ENCODE data around the gene BARX1. TPM values are rescaled to one million over a fixed set of nuclear protein-coding genes. Genes with fewer than 3 reads are reported as not detected.

BARX1 gene
- total RNA-seq, 1 donor from 2014 or later, result not detected

- Mint-ChIP-seq H3K36me3 (ENCODE audit: low read depth) (no peaks in the 10 kb centered on the region), H3K4me3 (no peak overlapping the region), H3K9me3 (no peaks in the 10 kb centered on the region), H3K27me3 (peaks cover 17% of the 10 kb centered on the region), H3K4me1 (peaks cover 8% of the 10 kb centered on the region), H3K27ac (no peak overlapping the region)
- ChIA-PET POLR2A (no interaction called here), CTCF (no interaction called here)
- intact Hi-C loops (cut with micrococcal nuclease), result no loop called here
- TF ChIP-seq, protein P1, sequence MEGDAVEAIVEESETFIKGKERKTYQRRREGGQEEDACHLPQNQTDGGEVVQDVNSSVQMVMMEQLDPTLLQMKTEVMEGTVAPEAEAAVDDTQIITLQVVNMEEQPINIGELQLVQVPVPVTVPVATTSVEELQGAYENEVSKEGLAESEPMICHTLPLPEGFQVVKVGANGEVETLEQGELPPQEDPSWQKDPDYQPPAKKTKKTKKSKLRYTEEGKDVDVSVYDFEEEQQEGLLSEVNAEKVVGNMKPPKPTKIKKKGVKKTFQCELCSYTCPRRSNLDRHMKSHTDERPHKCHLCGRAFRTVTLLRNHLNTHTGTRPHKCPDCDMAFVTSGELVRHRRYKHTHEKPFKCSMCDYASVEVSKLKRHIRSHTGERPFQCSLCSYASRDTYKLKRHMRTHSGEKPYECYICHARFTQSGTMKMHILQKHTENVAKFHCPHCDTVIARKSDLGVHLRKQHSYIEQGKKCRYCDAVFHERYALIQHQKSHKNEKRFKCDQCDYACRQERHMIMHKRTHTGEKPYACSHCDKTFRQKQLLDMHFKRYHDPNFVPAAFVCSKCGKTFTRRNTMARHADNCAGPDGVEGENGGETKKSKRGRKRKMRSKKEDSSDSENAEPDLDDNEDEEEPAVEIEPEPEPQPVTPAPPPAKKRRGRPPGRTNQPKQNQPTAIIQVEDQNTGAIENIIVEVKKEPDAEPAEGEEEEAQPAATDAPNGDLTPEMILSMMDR (IDR thresholded peaks at IDR 0.05), result no peak
- ATAC-seq (ENCODE audit: low read depth) (no peak), DNase-seq (no peak)
Measured at GRCh38 chr9:93910196-93910595, 45.0 kb downstream of the BARX1 start.

DNA sequence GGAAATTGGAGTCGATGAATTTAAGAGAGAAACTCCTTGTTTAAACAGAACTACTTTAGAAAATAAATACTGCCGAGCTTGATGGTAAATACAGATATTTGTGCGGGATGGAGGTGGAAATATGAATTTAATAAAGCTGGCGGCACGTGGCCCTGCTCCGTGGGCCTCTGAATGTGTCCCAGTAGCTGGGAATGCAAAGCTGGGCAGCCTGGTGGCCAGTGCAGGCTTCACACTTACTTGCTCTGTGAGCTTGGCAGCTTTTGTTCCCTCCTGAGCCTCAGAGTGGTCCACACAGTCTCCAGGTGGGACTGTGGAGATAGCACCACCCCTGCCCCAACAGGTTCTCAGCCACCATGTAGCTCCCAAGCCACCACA, 45.9 kb downstream of the BARX1 start:
- ChIA-PET POLR2A (no interaction called here), CTCF (no interaction called here)
- Mint-ChIP-seq H3K4me3 (no peak overlapping the region), H3K36me3 (ENCODE audit: low read depth) (no peaks in the 10 kb centered on the region), H3K27ac (no peak overlapping the region), H3K9me3 (no peaks in the 10 kb centered on the region), H3K4me1 (peaks cover 8% of the 10 kb centered on the region), H3K27me3 (peaks cover 17% of the 10 kb centered on the region)
- TF ChIP-seq, protein P1 (IDR thresholded peaks at IDR 0.05), result no peak
- DNase-seq, result no peak
- ATAC-seq (ENCODE audit: low read depth), result no peak
- intact Hi-C loops (cut with micrococcal nuclease), result no loop called here

DNA sequence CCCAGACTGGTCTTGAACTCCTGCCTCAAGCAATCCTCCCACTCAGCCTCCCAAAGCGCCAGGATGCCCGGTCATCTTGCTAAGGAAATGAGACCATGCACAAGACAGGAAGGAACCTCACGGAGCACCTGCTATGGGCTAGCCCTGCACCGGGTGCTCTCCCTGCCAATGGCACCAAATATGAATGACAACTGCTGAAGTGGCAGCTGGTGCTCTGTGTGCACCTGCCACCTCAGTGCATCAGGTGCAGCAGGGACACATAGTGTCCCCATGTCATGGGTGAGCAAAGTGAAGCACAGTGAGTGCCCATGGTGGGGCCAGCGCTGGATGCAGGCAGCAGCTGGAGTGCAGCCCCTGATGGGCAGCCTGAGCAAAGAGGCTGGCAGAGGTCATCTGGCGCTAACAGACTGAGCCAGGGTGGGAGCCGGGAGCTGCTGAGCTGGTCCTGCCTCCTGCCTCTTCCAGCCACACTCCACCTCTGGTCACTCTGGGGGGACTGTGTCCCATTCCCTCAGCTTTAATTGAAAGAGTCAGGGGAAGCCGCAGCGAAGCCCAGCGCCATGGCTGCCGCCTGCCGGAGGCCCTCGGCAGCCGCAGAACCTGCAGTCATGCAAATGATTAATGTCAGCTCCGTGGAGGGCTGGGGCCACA, 46.4 kb downstream of the BARX1 start:
- ChIA-PET CTCF (no interaction called here), POLR2A (no interaction called here)
- Mint-ChIP-seq H3K9me3 (no peaks in the 10 kb centered on the region), H3K4me3 (no peak overlapping the region), H3K4me1 (peaks cover 8% of the 10 kb centered on the region), H3K27me3 (peaks cover 17% of the 10 kb centered on the region), H3K36me3 (ENCODE audit: low read depth) (no peaks in the 10 kb centered on the region), H3K27ac (no peak overlapping the region)
- DNase-seq (no peak), ATAC-seq (ENCODE audit: low read depth) (no peak)
- TF ChIP-seq, protein P1 (IDR thresholded peaks at IDR 0.05), result no peak
- intact Hi-C loops (cut with micrococcal nuclease), result no loop called here

- TF ChIP-seq, protein P1 (IDR thresholded peaks at IDR 0.05), result no peak
- DNase-seq (no peak), ATAC-seq (ENCODE audit: low read depth) (no peak)
- H3K27me3 Mint-ChIP-seq, result peaks cover 17% of the 10 kb centered on the region
- H3K36me3 Mint-ChIP-seq (ENCODE audit: low read depth), result no peaks in the 10 kb centered on the region
- H3K4me3 Mint-ChIP-seq, result no peak overlapping the region
- CTCF ChIA-PET, result no interaction called here
- no peaks in the 10 kb centered on the region for H3K9me3 Mint-ChIP-seq
- no peak overlapping the region for H3K27ac Mint-ChIP-seq
- peaks cover 7% of the 10 kb centered on the region for H3K4me1 Mint-ChIP-seq
- intact Hi-C loops (cut with micrococcal nuclease), result no loop called here
- POLR2A ChIA-PET, result no interaction called here
Measured at GRCh38 chr9:93907551-93908199, 47.5 kb downstream of the BARX1 start.

DNA sequence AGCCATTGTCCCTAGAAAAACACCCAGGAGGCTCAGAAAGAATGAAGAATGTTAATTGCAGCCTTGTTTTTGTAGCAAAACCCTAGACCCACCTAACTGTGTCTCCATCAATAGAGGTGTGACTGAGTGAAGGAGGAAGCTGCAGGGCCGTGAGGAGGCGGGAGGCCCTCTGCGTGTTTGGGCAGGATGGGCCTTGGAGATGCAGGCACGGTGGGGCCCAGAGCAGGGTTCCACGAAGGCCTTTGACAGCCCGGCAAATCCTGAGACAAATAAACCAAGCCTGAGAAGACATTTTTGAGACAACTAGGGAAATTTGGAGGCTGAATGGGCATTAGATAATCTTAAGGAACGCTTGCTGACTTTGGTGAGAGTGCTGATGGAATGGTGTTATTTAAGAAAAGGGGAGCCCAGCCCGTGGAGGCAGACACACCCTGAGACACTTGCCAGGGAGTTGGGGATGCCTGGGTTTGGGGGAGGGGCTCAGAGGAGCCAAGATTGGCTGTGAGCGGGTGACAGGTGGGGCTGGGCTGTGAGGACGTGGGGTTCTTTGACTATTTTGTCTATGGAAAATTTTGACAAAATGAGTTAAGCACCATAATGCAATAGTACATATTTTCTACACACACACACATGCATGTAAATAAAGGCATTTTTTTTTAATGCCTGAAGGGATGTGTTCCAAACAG, 48.8 kb downstream of the BARX1 start:
- intact Hi-C loops (cut with micrococcal nuclease), result no loop called here
- no peaks in the 10 kb centered on the region for H3K9me3 Mint-ChIP-seq
- H3K4me1 Mint-ChIP-seq, result peaks cover 4% of the 10 kb centered on the region
- TF ChIP-seq, protein P1 (IDR thresholded peaks at IDR 0.05), result no peak
- no peak for DNase-seq
- POLR2A ChIA-PET, result no interaction called here
- H3K27me3 Mint-ChIP-seq, result peaks cover 17% of the 10 kb centered on the region
- no peak for ATAC-seq (ENCODE audit: low read depth)
- no peaks in the 10 kb centered on the region for H3K36me3 Mint-ChIP-seq (ENCODE audit: low read depth)
- CTCF ChIA-PET, result no interaction called here
- H3K4me3 Mint-ChIP-seq, result no peak overlapping the region
- H3K27ac Mint-ChIP-seq, result no peak overlapping the region
